GM21423 (cell line): ENCODE results near the gene RAPGEF5.

ENCODE experiments used
- ATAC-seq: cut with Tn5 transposase; IDR thresholded peaks from one replicate; pipeline ENCODE4 v1.9.1; 2021; ENCODE audit warnings: mild to moderate bottlenecking, moderate library complexity; ENCODE audit not compliant: unreplicated experiment

The RAPGEF5 gene

GRCh38 chr7:22269963-22270362 is 87.0 kb downstream of the RAPGEF5 start:
- ATAC-seq: no peak

GRCh38 chr7:22268884-22269421 is 88.0 kb downstream of the RAPGEF5 start:
- ATAC-seq: no peak

- ATAC-seq: no peak
Observed at GRCh38 chr7:22267930-22268615, 88.9 kb downstream of the RAPGEF5 start.

GRCh38 chr7:22262538-22262937 is 94.4 kb downstream of the RAPGEF5 start:
- no peak for ATAC-seq

GRCh38 chr7:22256541-22257096 is 100.3 kb downstream of the RAPGEF5 start:
- no peak for ATAC-seq

GRCh38 chr7:22255834-22256233 is 101.1 kb downstream of the RAPGEF5 start:
- no peak for ATAC-seq

GRCh38 chr7:22255342-22255741 is 101.6 kb downstream of the RAPGEF5 start:
- no peak for ATAC-seq

- no peak for ATAC-seq
Observed at GRCh38 chr7:22252936-22253536, 103.9 kb downstream of the RAPGEF5 start.

GRCh38 chr7:22252016-22252415 is 104.9 kb downstream of the RAPGEF5 start:
- no peak for ATAC-seq

GRCh38 chr7:22251281-22251680 is 105.7 kb downstream of the RAPGEF5 start:
- no peak for ATAC-seq

- ATAC-seq: no peak
Observed at GRCh38 chr7:22250390-22250789, 106.6 kb downstream of the RAPGEF5 start.

GRCh38 chr7:22248111-22248809 is 108.7 kb downstream of the RAPGEF5 start:
- ATAC-seq: no peak

GRCh38 chr7:22241805-22242390 is 115.1 kb downstream of the RAPGEF5 start:
- ATAC-seq: no peak

- no peak for ATAC-seq
Observed at GRCh38 chr7:22240904-22241571, 115.9 kb downstream of the RAPGEF5 start.

GRCh38 chr7:22238354-22239311 is 118.3 kb downstream of the RAPGEF5 start:
- no peak for ATAC-seq

- no peak for ATAC-seq
Observed at GRCh38 chr7:22235134-22235533, 121.8 kb downstream of the RAPGEF5 start.

GRCh38 chr7:22234227-22234626 is 122.7 kb downstream of the RAPGEF5 start:
- ATAC-seq: no peak

- ATAC-seq: no peak
Observed at GRCh38 chr7:22231806-22232205, 125.1 kb downstream of the RAPGEF5 start.

GRCh38 chr7:22231141-22231540 is 125.8 kb downstream of the RAPGEF5 start:
- ATAC-seq: no peak
